Right ventricle myocardium superior (tissue), 1 donor: ENCODE results near the gene SLC2A13. TPM values are rescaled to one million over a fixed set of nuclear protein-coding genes. Genes with fewer than 3 reads are reported as not detected.

Source experiments
- ATAC-seq: fragments of 200-7000 bp; cut with Tn5 transposase; one replicate; pipeline ENCODE4 v1.9.1; 2020; ENCODE audit warnings: mild to moderate bottlenecking; ENCODE audit not compliant: poor library complexity
- DNase-seq: peaks from one replicate; pipeline ENCODE4 v3.0.0-alpha.2; 2020
- intact Hi-C: fragments of 100-400 bp; cut with DNase I; formaldehyde crosslinking; loops from one replicate; pipeline ENCODE4 v1.11.2; 2022
- total RNA-seq: library from RNA; stranded (reverse); fragmentation: NEBNext Ultra II Directional; extraction: Animal tissue kit (Norgen Biotek cat#: 25700); gene quantifications from one replicate; pipeline ENCODE4 v1.2.1, GENCODE V29; 2021
- donor health status: DM: no; HTN: yes; CAD: no; lungs with severe emphysema.

Gene SLC2A13
- total RNA-seq, 1 donor from 2014 or later = 6.6 TPM

DNA sequence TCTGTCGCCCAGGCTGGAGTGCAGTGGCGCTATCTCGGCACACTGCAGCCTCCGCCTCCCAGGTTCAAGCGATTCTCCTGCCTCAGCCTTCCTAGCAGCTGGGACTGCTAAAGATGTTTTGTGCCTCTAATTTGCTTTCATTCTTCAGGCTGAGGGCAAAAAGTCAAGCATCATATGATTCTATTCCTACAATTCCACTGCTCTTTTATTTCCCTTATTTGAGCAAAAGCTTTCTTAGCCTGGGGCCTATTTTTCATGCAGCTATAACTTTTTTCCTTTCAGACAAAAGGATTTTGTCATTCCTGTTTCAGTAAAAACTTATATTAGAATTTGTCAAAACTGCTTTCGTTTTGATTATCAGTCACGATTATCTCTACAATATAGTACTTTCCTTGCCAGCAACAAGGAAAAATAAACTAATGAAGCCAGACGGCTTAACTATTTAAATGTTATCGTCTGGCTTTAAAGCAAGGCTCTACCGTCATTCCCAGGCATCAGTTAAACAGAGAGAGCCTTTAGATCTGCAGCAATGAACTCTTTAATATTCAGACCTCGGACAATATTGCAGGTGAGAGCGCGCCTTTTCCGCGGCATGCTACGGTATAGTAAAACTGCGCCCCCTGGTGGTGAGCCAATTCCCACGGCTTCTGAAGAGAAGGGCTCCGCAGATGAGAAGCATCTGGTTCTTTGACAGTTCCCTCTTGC is 1.4 kb upstream of the SLC2A13 start:
- DNase-seq (peak; percentile 95), ATAC-seq (peak; percentile 64)
- intact Hi-C loops = loop anchor here (2.0 to 5.0 kb wide), 2 partner anchors 96 to 340 kb away; no protein-coding TSS in a partner anchor

DNA sequence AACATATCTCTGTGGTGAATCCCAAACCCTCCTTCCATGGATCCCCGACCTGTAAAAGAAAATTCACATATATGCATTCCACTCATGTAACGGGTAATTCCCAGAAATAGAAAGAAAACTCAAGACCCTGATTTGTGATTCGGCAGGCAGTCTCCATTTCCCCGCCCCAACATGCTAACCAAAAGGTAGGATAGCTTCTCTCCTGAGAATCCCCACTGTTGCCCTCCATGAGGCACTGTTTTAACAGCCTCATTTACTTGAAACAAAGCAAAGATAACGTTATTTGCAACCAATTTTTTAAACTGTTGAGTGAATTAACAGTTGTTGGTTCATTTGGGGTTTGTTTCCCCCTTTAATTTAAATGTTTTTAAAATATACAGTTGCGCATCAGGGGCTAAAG is 774 bp upstream of the SLC2A13 start:
- intact Hi-C loops = loop anchor here (2.0 to 5.0 kb wide), 2 partner anchors 96 to 339 kb away; no protein-coding TSS in a partner anchor
- no peak for ATAC-seq
- DNase-seq = no peak

DNA sequence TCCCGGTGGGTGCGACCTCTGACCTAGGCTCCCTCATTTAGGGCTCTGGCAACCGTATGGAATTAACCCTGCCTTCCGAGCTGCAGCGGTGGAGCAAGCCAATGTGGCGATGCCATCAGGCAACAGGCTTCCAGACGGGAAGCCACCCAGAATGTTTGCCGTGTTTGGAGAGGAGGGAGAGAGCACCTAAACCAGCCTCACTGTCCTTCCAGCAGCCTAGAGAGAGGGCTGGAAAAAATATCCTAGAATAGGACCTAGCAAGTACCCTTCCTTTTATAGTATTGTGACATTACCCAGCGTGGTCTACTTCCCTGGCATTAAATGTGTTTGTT is 287 bp upstream of the SLC2A13 start:
- intact Hi-C loops = loop anchor here (2.0 to 5.0 kb wide), 2 partner anchors 95 to 339 kb away; no protein-coding TSS in a partner anchor
- ATAC-seq (peak; percentile 21), DNase-seq (no peak)

DNA sequence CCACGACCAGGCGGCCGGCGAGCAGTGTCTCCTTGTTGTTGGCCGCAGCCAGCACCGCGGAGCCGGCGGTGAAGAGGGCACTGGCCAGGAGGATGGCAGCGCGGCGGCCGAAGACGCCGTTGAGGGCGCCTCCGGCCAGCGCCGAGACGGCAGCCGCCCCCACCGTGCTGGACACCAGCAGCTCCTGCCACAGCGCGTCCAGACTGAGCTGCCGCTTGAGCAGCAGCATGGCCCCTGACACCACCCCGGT is 691 bp downstream of the SLC2A13 start:
- peak; percentile 64 for ATAC-seq
- intact Hi-C loops = loop anchor here (5.0 kb wide), 1 partner anchor 338 kb away; no protein-coding TSS in a partner anchor
- no peak for DNase-seq

DNA sequence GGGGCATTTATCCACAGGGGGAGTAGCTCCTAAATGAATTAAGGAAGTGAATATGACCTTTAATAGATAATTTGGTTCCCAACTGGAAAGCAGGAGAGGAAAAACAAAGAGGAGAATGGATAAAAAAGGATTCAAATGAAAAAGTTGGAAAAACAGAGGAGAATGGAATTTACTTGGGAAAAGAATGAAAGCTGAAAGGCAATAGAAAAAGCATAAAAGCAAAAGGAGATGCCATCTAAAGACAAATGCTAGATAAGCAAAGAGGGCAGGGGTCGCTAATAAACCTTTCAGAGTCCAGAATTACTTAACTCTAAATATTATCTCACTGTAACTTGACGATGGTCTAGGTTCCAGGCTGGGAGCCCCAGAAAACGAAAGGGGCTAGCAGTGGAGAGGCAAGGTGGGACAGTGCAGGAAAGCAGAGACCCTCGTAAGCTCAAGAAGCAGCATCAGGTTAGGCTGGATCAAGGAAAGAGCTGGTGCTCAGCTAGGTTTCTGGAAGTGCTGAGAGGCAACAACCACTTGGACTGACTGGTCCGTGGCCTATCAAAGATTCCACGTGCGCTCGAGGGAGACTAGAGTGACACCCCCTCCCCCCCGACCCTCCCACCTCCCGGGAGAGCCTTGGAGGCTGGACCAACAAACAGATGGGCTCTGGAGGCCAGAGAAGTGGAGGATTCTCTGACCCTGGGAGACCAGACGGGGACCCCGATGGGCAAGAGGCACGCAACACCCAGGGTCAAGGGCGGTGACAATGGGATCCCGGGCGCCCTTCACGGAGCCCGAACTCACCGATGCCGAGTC is 1.2 kb downstream of the SLC2A13 start:
- ATAC-seq (no peak), DNase-seq (no peak)
- intact Hi-C loops = loop anchor here (5.0 kb wide), 1 partner anchor 337 kb away; no protein-coding TSS in a partner anchor

DNA sequence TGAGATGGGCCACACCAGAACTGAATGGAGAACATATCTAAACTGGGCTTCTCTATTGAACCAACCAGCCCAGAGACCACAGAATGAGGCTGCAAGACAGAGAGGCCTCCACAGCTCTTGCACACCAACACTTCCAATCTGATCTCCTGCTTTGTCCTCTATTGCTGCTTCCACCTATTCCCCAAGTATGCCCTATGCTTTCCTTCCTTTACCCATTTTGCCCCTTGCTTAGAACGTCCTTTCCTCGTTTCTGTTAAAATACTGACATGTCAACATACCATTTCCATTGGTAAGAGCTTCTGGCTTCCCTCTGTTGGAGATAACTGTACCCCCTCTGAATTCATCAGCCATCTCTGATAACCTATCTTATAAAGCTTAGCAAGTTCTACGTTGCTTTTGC is 2.8 kb downstream of the SLC2A13 start:
- intact Hi-C loops = no loop called here
- no peak for DNase-seq
- no peak for ATAC-seq

DNA sequence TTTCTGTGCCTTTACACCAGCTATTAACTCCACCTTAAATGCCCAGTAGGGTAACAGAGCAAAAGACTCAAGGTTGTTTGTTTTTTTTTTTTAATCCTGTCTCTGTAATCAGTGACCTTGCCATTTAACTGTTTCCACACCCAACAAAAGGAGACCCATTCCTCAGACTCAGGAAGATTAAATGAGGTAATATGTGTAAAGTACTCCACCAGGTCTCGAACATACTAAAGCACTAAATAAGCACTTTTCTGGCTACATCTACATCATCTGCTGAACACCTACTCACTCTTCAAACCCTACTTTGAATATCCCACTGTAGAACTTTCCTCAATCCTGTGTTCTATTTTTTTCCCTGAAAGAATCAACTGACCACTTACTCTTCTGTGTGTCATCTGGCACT is 4.1 kb downstream of the SLC2A13 start:
- intact Hi-C loops = no loop called here
- no peak for ATAC-seq
- no peak for DNase-seq

DNA sequence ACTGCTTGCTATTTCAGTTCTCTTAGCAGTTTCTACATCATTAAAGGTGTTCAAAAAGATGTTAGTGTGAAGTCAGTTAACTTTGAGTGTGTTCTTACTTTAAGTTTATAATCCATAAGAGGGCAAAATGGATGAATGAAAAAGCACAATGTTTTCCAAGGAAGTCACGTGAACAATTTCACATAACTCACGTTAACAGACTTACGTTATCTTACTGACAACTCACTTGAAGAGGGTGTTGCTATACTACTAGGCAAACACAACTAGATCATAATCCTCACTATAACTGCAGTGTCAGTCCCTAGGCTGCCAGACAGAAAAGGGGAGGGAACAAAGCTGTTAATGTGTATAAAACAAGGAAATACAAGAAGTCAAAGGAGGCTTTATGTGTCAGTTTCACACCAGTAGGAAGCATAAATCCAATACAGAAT is 6.4 kb downstream of the SLC2A13 start:
- DNase-seq (no peak), ATAC-seq (peak; percentile 81)
- intact Hi-C loops = no loop called here

DNA sequence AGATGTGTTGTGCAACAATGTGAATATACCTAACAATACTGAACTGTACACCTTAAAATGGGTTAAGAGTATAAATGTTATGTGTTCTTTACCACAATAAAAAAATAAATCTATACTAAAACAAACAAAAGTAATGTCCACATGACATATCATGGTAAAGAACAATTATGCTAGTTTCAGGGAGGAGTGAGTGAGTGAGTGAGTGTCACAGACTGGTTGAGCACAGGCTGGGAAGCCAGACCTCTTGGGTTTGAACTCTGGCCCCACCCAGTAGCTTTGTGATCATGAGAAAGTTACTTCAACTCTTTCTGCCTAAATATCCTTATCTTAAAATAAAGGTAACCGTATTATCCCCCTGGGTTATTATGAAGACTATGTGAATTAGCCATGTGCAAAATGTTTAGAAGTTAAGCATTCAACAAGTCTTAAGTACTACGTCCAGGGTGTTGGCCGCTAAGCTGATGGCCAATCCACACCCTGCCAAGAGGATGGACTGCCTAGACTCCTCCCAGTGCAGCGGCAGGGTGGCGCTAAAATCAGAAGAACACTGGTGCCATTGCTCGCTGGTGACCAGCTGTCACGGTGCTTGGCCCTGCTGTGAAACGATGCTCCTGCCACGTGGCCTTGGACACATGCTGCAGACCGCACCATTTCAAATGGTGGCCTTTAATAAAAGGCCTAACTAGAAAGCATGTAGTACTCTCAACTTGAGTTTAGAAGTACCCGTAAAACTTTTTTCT is 7.3 kb downstream of the SLC2A13 start:
- ATAC-seq (no peak), DNase-seq (no peak)
- intact Hi-C loops = no loop called here

DNA sequence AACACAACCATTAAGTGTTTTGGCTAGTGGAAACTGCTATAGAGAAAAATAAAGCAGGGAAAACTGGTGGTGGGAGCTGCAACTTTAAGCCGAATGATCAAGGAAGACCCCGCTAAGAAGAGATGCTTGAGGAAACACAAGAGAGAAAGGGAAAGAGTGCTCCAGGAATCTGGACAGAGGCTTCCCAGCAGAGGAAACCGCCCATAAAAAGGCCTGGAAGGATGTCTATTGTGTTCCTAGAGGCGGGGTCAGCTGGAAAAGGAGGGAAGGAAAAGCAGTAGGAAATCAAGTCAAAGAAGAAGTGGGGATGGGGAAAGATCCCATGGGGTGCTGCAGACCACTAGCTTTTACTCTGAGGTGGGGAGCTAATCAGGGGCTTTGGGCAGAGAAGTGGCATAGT is 12.4 kb downstream of the SLC2A13 start:
- DNase-seq (no peak), ATAC-seq (no peak)
- intact Hi-C loops = no loop called here

DNA sequence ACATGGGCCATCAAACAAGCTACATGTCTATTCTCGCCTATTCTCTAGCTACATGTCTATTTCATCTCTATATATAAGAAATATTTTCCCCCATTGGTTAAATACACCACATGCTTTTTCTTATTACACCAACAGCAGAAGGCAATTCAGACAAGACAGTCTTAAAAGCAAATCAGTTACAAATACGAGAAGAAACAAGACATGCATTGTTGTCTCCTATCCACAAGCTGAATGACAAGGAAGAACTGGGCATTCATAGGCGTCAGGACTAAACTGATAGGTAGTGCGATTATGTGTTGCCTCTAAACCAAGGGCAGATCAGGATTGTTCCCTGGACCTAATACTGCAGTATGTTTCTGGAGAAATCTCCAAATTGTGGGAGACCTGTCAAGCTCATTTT is 19.4 kb downstream of the SLC2A13 start:
- intact Hi-C loops = no loop called here
- DNase-seq (no peak), ATAC-seq (no peak)

DNA sequence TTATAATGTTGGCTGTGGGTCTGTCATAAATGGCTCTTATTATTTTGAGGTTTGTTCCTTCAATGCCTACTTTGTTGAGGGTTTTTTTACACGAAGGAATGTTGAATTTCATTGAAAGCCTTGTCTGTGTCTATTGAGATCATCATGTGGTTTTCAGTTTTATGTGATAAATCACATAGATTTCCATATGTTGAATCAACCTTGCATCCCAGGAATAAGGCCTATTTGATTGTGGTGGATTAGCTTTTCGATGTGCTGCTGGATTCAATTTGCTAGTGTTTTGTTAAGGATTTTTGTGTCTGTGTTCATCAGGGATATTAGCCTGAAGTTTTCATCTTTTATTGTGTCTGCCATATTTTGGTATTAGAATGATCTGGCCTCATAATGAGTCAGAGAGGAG is 27.6 kb downstream of the SLC2A13 start:
- no peak for DNase-seq
- ATAC-seq = no peak
- intact Hi-C loops = no loop called here

DNA sequence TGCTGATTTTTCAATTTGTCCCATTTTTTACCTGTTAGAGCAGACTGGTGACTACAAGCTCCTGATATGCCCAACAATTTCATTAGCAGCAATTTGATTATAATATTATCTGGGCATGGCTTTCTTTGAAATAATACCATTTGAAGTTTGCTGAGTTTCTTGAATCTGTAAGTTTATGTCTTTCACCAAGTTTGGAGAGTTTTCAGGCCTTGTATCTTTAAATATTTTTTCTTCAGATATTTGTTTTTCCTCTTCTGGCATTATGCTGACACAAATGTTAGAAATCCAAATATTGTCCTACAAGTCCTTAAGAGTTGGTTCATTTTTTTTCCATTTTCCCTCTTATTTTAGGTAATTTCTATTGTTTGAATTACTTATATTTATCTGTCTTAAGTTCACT is 30.4 kb downstream of the SLC2A13 start:
- intact Hi-C loops = no loop called here
- no peak for ATAC-seq

DNA sequence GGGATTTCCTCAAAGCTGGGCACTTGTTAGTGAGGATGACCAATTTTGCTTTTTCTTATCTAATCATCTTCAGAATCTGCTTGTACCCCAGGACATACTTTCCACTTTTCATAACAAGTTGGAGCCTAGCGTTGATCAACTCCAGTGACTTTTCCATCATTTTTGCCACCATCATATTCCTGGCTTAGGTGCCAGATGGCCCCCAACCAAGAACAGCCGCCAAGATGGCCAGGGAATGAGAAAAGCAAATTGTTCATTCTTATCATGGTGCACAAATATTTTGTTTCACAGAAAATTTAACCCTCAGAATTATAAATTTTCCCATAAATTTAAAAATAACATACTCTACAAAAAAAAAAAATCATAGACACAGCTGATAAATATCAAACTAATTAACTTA is 37.5 kb downstream of the SLC2A13 start:
- intact Hi-C loops = no loop called here
- ATAC-seq (no peak), DNase-seq (no peak)

More for the DNA sequence above, 30.4 kb downstream of the SLC2A13 start:
- no peak for DNase-seq

DNA sequence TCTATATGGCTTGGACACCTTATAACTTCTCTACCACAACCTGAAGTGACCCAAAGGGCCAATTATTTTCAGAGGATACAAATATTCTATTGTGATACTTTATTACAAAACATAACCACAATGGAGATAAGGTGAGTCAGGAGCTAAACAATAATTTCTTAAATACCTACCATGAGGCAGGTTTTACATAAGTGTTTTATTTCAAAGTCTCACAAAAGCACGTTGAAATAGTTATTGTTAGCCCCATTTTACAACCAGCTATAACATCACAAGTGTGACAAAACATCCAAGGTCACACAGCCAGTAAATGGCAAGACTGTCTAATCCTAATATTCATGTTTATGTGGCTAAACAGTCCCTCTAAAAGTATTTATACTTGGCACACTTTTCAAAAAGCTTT is 40.2 kb downstream of the SLC2A13 start:
- ATAC-seq (no peak), DNase-seq (no peak)
- intact Hi-C loops = no loop called here

DNA sequence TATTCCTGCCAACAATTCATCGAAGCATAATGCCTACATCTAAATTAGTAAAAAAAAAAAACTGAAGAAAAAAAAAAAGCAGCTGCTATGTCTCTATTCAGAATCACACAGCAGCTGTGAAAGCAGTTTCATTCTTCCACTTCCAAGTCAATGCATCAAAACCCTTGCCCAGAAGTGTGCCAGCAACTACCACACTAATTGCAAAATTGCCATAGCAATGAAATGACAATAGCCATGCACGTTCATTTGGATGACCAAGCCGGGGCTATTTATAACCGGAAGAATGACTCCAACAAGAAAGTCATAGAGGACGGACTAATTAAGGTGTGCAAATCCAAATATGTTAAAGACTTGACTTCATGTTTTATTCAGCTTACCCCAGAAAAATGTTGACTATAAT is 42.5 kb downstream of the SLC2A13 start:
- ATAC-seq (peak; percentile 81), DNase-seq (no peak)
- intact Hi-C loops = no loop called here

DNA sequence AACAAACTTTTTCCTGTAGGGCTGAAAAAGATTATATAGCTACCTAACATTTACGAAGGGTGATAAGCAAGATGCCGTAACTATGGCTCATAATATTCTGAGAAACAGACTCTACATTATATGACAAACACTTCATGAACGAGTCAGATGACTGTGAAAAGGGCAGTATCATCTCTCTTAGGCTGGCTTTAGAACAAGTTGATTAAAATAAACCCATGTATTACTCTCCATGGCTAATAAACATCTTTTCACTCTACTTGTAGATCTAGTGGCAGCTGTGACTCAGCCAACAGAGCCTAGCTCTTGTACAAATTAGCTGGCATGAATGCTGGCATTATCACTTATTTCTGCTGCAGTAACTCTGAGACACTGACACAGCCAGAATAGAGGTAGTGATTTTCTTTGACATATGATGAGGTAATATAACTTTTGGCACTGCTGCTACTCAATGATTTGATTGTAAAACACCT is 47.1 kb downstream of the SLC2A13 start:
- peak; percentile 60 for ATAC-seq
- intact Hi-C loops = no loop called here
- no peak for DNase-seq

DNA sequence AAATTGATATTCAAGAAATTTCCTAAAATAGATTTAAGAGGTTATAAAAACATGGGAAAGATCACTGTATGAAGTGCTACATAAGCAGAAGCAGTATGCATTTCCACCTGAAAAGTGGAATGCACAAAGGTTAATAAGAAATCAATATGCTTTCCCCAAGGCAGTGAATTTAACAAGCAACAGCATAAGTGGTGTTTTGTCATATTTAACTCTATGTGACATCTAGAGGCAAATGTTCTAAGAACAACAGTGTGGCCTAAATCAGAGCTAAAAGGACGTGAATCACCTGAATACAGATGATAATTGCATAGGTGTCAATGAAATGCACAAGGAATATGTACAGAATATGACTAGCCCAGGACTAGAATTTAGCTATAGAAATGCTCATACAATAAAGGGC is 49.5 kb downstream of the SLC2A13 start:
- DNase-seq = no peak
- intact Hi-C loops = no loop called here
- no peak for ATAC-seq

DNA sequence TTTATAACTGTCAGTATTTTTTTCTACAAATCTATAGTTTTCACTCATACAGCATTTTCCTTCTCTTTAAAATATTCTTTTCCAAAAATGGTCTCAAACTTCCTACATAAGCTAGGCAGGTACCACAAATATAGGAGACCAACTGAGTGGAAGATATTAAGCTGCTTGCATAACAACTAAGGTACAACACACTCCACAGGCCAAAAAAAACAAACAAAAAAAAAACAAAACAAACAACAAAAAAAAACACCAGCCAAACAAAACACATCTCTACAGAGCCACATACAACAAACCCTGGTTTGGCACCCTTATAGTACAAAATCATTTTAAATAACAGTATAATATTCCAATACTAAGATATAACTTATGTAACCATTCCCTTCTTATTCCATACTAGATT is 50.1 kb downstream of the SLC2A13 start:
- no peak for ATAC-seq
- intact Hi-C loops = no loop called here

DNA sequence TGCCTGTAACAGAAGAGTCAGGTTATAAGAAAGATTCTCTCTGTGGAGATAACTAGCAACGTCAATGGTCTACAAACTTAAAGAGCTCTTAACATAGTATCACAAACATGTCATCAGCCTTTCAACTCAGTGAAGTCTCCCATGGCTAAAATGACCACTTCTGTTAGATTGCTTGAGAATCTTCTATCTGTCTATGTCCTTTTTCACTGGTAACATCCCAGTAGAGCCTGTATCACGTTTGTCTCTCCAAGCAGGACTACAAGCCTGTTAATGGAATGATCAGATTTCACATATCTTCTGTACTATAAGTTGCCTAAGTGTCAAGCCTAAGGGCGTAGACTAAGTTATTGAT is 50.7 kb downstream of the SLC2A13 start:
- DNase-seq (no peak), ATAC-seq (peak; percentile 42)
- intact Hi-C loops = no loop called here

More for the DNA sequence above, 50.1 kb downstream of the SLC2A13 start:
- no peak for DNase-seq
